HepG2 (cell line): ENCODE measurements around the gene MIS18A. TPM values are rescaled to one million over a fixed set of nuclear protein-coding genes. Genes with fewer than 3 reads are reported as not detected.

ENCODE experiments used
- ATAC-seq: fragments of 200-7000 bp; cut with Tn5 transposase; 3 replicates; pipeline ENCODE4 v1.9.1; 2020; ENCODE audit warnings: mild to moderate bottlenecking, moderate library complexity
- BruUV-seq: library from RNA; stranded (reverse); fragments of 400-500 nt; replicated peaks from 2 replicates; lab custom pipeline; 2021; lab: Mats Ljungman, UMichigan
- CTCF ChIA-PET: fragments of 300-600 bp; formaldehyde crosslinking; extraction: SDS; loops from one replicate; lab custom pipeline; 2021; ENCODE audit warnings: low total read pairs, inconsistent platforms, low intra/inter-chr PET ratio; lab: Yijun Ruan, JAX
- POLR2A ChIA-PET: fragments of 350-600 bp; sonication (Branson Sonifier 250); formaldehyde crosslinking; loops from one replicate; lab custom pipeline; 2020; ENCODE audit warnings: antibody characterized with exemption, inconsistent platforms; lab: Yijun Ruan, JAX
- DNase-seq: peaks from one replicate; pipeline ENCODE4 v3.0.0-alpha.2; 2015; ENCODE audit warnings: low spot score
- FAIRE-seq: peaks from 3 replicates; lab custom pipeline; 2011; peaks lifted over from hg19 to GRCh38; lab: Jason Lieb, UNC
- H2AFZ ChIP-seq: one replicate; pipeline ENCODE4 v1.6.1; 2011; ENCODE audit warnings: low read length, inconsistent platforms
- H3K27ac ChIP-seq: fragments of 300-600 bp; 3 replicates; pipeline ENCODE4 v1.8.0; 2011; ENCODE audit warnings: mixed run types, mild to moderate bottlenecking, mixed read lengths, low read length, inconsistent platforms; ENCODE audit not compliant: insufficient read depth; ENCODE audit errors: extremely low read length
- H3K27me3 ChIP-seq, 2 experiments: fragments of 200-600 bp in 1 of 2; 2 replicates in 1 of 2; 3 replicates in 1 of 2; pipeline versions ENCODE4 v1.6.0 to v1.8.0; 2011; ENCODE audit warnings: low read length in 2 of 2, mild to moderate bottlenecking in 2 of 2, moderate library complexity in 2 of 2, inconsistent platforms in 1 of 2; ENCODE audit not compliant: insufficient read depth in 2 of 2, control insufficient read depth in 1 of 2
- H3K36me3 ChIP-seq, 2 experiments: fragments of 200-600 bp in 1 of 2; replicated peaks in 1 of 2; 2 replicates in 1 of 2; 3 replicates in 1 of 2; pipeline versions ENCODE4 v1.5.1 to v1.8.0; 2011; ENCODE audit warnings: low read length in 2 of 2, inconsistent platforms in 1 of 2; ENCODE audit not compliant: insufficient read depth in 2 of 2, control insufficient read depth in 1 of 2
- H3K4me1 ChIP-seq: 2 replicates; pipeline ENCODE4 v1.5.1; 2012; ENCODE audit warnings: low read length, inconsistent platforms; ENCODE audit not compliant: insufficient read depth
- H3K4me2 ChIP-seq: 2 replicates; pipeline ENCODE4 v1.6.0; 2011; ENCODE audit warnings: low read depth, low read length, inconsistent platforms
- H3K4me3 ChIP-seq, 3 experiments: fragments of 200-600 bp in 1 of 3; sonication (generic), shearing (Covaris generic) in 1 of 3; replicated peaks in 1 of 3; 2 replicates each; pipeline ENCODE4 v1.5.1; 2011 to 2016; ENCODE audit warnings: low read length in 3 of 3, inconsistent platforms in 2 of 3, low read depth in 2 of 3, mild to moderate bottlenecking in 2 of 3, control low read depth in 1 of 3, mixed read lengths in 1 of 3; ENCODE audit not compliant: insufficient read depth in 1 of 3
- H3K79me2 ChIP-seq: one replicate; pipeline ENCODE4 v1.6.1; 2011; ENCODE audit warnings: low read length, inconsistent platforms; ENCODE audit not compliant: insufficient read depth
- H3K9ac ChIP-seq: 2 replicates; pipeline ENCODE4 v1.6.0; 2011; ENCODE audit warnings: mild to moderate bottlenecking, low read depth, low read length, inconsistent platforms; ENCODE audit not compliant: insufficient read depth
- H3K9me3 ChIP-seq: 2 replicates; pipeline ENCODE4 v1.5.1; 2012; ENCODE audit warnings: mild to moderate bottlenecking, low read length
- H4K20me1 ChIP-seq: 2 replicates; pipeline ENCODE4 v1.6.0; 2011; ENCODE audit warnings: inconsistent platforms, mild to moderate bottlenecking, low read length, moderate library complexity; ENCODE audit not compliant: insufficient read depth
- BRD4 ChIP-seq: sonication (generic); formaldehyde crosslinking; IDR thresholded peaks from 2 replicates; pipeline ENCODE4 v1.4.0; 2020; ENCODE audit warnings: missing genetic modification reagents
- DNMT3B ChIP-seq: conservative IDR thresholded peaks from 2 replicates; pipeline ENCODE4 v1.6.1; 2016; ENCODE audit warnings: missing biosample characterization, control low read depth
- KLF15 ChIP-seq: sonication (generic); formaldehyde crosslinking; IDR thresholded peaks from 2 replicates; pipeline ENCODE4 v1.8.1; 2023; ENCODE audit warnings: borderline replicate concordance, mild to moderate bottlenecking, inconsistent platforms, missing genetic modification reagents, mixed read lengths
- MZF1 ChIP-seq: sonication (generic); formaldehyde crosslinking; IDR thresholded peaks from 2 replicates; pipeline ENCODE4 v1.8.1; 2023; ENCODE audit warnings: mild to moderate bottlenecking, missing genetic modification reagents, borderline replicate concordance
- NR2C2 ChIP-seq: sonication (generic); formaldehyde crosslinking; IDR thresholded peaks from 2 replicates; pipeline ENCODE4 v1.4.0; 2020; ENCODE audit warnings: missing genetic modification reagents, mild to moderate bottlenecking, moderate library complexity, borderline replicate concordance
- RNF219 ChIP-seq: sonication (generic); formaldehyde crosslinking; IDR thresholded peaks from 2 replicates; pipeline ENCODE4 v1.5.0; 2020; ENCODE audit warnings: mild to moderate bottlenecking, missing genetic modification reagents
- ZHX2 ChIP-seq, 2 experiments: sonication (generic) in 1 of 2; formaldehyde crosslinking in 1 of 2; IDR thresholded peaks; 2 replicates each; pipeline versions ENCODE4 v1.6.1 to v1.9.0; 2014 to 2022; ENCODE audit warnings: antibody characterized with exemption in 1 of 2, borderline replicate concordance in 1 of 2, inconsistent platforms in 1 of 2, low read depth in 1 of 2, missing genetic modification reagents in 1 of 2
- ZNF383 ChIP-seq: sonication (generic); formaldehyde crosslinking; IDR thresholded peaks from 2 replicates; pipeline ENCODE4 v1.4.0; 2020; ENCODE audit warnings: missing genetic modification reagents, mild to moderate bottlenecking, borderline replicate concordance
- ZNF605 ChIP-seq: sonication (generic); formaldehyde crosslinking; IDR thresholded peaks from 2 replicates; pipeline ENCODE4 v1.8.0; 2022; ENCODE audit warnings: mild to moderate bottlenecking, missing genetic modification reagents
- ZNF800 ChIP-seq: sonication (generic); formaldehyde crosslinking; IDR thresholded peaks from 2 replicates; pipeline ENCODE4 v1.4.0; 2020; ENCODE audit warnings: missing genetic modification reagents
- WGBS: methylation state at CpG from one replicate; pipeline ENCODE4 v1.1.6; 2017; ENCODE audit warnings: low lambda C conversion rate; 5-methylcytosine and 5-hydroxymethylcytosine counted together
- in situ Hi-C: cut with HindIII; loops from 2 replicates; pipeline ENCODE4 v1.10.0; 2017; ENCODE audit warnings: low pct_unique_long_range_greater_than_20kb; ENCODE audit not compliant: extremely low pct_ligation_motif_present
- intact Hi-C: fragments of 100-400 bp; cut with micrococcal nuclease; formaldehyde crosslinking; loops from one replicate; pipeline ENCODE4 v1.10.0; 2022; ENCODE audit not compliant: unreplicated experiment
- polyA plus RNA-seq, 8 experiments: library from polyadenylated mRNA; depleted of rRNA in 3 of 8; stranded (reverse) in 7 of 8; unstranded in 1 of 8; fragments of >200 nt; fragmentation: Illumina TruSeq in 4 of 8; extraction: Trizol in 4 of 8; gene quantifications; 2 replicates each; pipeline versions ENCODE4 v1.2.1 to v1.2.3, GENCODE V29; 2011 to 2016; ENCODE audit warnings: low read depth in 4 of 8, missing spikeins in 1 of 8, mixed read lengths in 1 of 8; ENCODE audit not compliant: insufficient read depth in 1 of 8
- total RNA-seq, 5 experiments: library from RNA; depleted of rRNA; stranded (reverse); fragments of >200 nt; fragmentation: Illumina TruSeq; extraction: Trizol; gene quantifications; 2 replicates each; pipeline ENCODE4 v1.2.3, GENCODE V29; 2016; ENCODE audit warnings: low read depth in 1 of 5

Gene MIS18A
- total and polyA plus RNA-seq, 2 of the 13 experiments (the other 11 are each of a cell fraction or from before 2014, with no cell fraction given): 11.2 to 41.4 TPM

GRCh38 chr21:32239551-32239950, 39.3 kb downstream of the MIS18A start:
- no peaks in the 10 kb centered on the region for H4K20me1 ChIP-seq
- no peak overlapping the region for H3K9ac ChIP-seq
- FAIRE-seq (no peak), ATAC-seq (no peak), DNase-seq (no peak)
- peaks cover 0 to 5% of the 10 kb centered on the region in 2 experiments; a peak in 3 of 5 replicates for H3K27me3 ChIP-seq
- WGBS: 49% methylated on average over 8 of the region's 8 CpGs
- H3K9me3 ChIP-seq: no peaks in the 10 kb centered on the region
- no peaks in the 10 kb centered on the region for H3K4me1 ChIP-seq
- intact Hi-C loops: no loop called here
- no peak overlapping the region for H3K4me2 ChIP-seq
- no peak overlapping the region for H3K27ac ChIP-seq
- ChIA-PET POLR2A (no interaction called here), CTCF (no interaction called here)
- H3K79me2 ChIP-seq: no peaks in the 10 kb centered on the region
- no peaks in the 10 kb centered on the region for H3K36me3 ChIP-seq
- no peak overlapping the region for H2AFZ ChIP-seq
- in situ Hi-C loops: no loop called here
- no TSS peak for BruUV-seq
- no peak overlapping the region for H3K4me3 ChIP-seq
- no peak for TF ChIP-seq ZNF800
- TF ChIP-seq ZHX2 (IDR thresholded peaks at IDR 0.05; ENCODE audit: low read depth): no peak
- no peak for TF ChIP-seq ZHX2 (CRISPR knock-in tag; IDR thresholded peaks at IDR 0.05; ENCODE audit: borderline replicate concordance)
- TF ChIP-seq NR2C2 (CRISPR knock-in tag): no peak
- no peak for TF ChIP-seq ZNF383 (CRISPR knock-in tag)
- TF ChIP-seq BRD4 (CRISPR knock-in tag): no peak
- no peak for TF ChIP-seq KLF15 (CRISPR knock-in tag)
- TF ChIP-seq DNMT3B (CRISPR knock-in tag): no peak
- TF ChIP-seq MZF1 (CRISPR knock-in tag): no peak
- no peak for TF ChIP-seq ZNF605 (CRISPR knock-in tag)
- no peak for TF ChIP-seq RNF219 (CRISPR knock-in tag)
